GM12878 (cell line): ENCODE measurements around the gene FSHB.

Experiments
- BRCA1 ChIP-seq: IDR thresholded peaks from 2 replicates; pipeline ENCODE4 v1.6.1; 2011; ENCODE audit warnings: low read depth, low read length, improper control_type of control experiment
- CBFB ChIP-seq: IDR thresholded peaks from 2 replicates; pipeline ENCODE4 v1.6.1; 2016; ENCODE audit warnings: antibody characterized with exemption, low read depth
- CHD2 ChIP-seq: IDR thresholded peaks from 2 replicates; pipeline ENCODE4 v1.6.1; 2011; ENCODE audit warnings: low read depth, low read length, improper control_type of control experiment, borderline replicate concordance
- CTCF ChIP-seq, 3 experiments: IDR thresholded peaks in 2 of 3; conservative IDR thresholded peaks in 1 of 3; 2 replicates each; pipeline ENCODE4 v1.5.1; 2011; ENCODE audit warnings: low read depth in 3 of 3, low read length in 3 of 3, mild to moderate bottlenecking in 3 of 3, control low read depth in 2 of 3, moderate library complexity in 2 of 3, inconsistent platforms in 1 of 3, mixed read lengths in 1 of 3; ENCODE audit not compliant: control insufficient read depth in 2 of 3, insufficient read depth in 1 of 3; ENCODE audit errors: extremely low read depth in 1 of 3
- EP300 ChIP-seq, 2 experiments: fragments of 150-350 bp in 1 of 2; IDR thresholded peaks; 2 replicates each; pipeline ENCODE4 v1.6.1; 2011 to 2012; ENCODE audit warnings: low read depth in 2 of 2, low read length in 2 of 2, borderline replicate concordance in 1 of 2, improper control_type of control experiment in 1 of 2, inconsistent platforms in 1 of 2; ENCODE audit not compliant: control insufficient read depth in 1 of 2
- ESRRA ChIP-seq: IDR thresholded peaks from 2 replicates; pipeline ENCODE4 v1.6.1; 2012; ENCODE audit warnings: mild to moderate bottlenecking, low read length, improper control_type of control experiment
- EZH2 ChIP-seq: IDR thresholded peaks from 2 replicates; pipeline ENCODE4 v1.6.1; 2012; ENCODE audit warnings: low read depth, mild to moderate bottlenecking, control low read depth, inconsistent platforms, low read length, borderline replicate concordance; ENCODE audit not compliant: control insufficient read depth
- GABPA ChIP-seq: IDR thresholded peaks from 2 replicates; pipeline ENCODE4 v1.6.1; 2014; ENCODE audit warnings: antibody characterized with exemption, low read depth, mild to moderate bottlenecking, inconsistent platforms
- PAX5 ChIP-seq: IDR thresholded peaks from 2 replicates; pipeline ENCODE4 v1.6.1; 2011; ENCODE audit warnings: low read depth, low read length, borderline replicate concordance
- PKNOX1 ChIP-seq: fragments of 450-650 bp; IDR thresholded peaks from 2 replicates; pipeline ENCODE4 v1.6.1; 2016; ENCODE audit warnings: mild to moderate bottlenecking
- POLR2A ChIP-seq: IDR thresholded peaks from 2 replicates; pipeline ENCODE4 v1.6.1; 2011; ENCODE audit warnings: low read depth, mild to moderate bottlenecking, low read length
- REST ChIP-seq: IDR thresholded peaks from 2 replicates; pipeline ENCODE4 v1.6.1; 2012; ENCODE audit warnings: mild to moderate bottlenecking, low read depth, low read length
- TAF1 ChIP-seq: IDR thresholded peaks from 2 replicates; pipeline ENCODE4 v1.6.1; 2011; ENCODE audit warnings: mild to moderate bottlenecking, low read depth, low read length, borderline replicate concordance
- TCF3 ChIP-seq: IDR thresholded peaks from 2 replicates; pipeline ENCODE4 v1.6.1; 2012; ENCODE audit warnings: low read depth, mild to moderate bottlenecking, low read length, borderline replicate concordance; ENCODE audit not compliant: insufficient read depth

DNA sequence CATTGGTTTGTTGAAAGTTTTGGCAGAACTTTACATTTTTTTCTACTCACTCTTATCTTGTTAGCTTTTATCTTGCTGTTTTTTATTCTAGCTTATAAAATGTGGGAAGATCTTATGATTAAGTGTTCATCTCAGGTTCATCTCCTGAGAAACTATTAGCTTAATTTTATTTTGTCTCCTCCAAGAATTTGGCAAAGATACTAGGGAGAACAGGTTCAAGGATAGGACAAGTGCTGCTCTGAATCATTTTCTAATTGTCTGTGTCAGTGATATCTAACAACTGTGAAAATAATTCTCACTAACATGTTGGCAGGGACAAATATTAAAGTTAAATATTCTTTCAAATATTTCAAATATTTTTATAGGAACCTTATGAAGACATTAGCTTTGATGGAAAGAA lies 38.2 kb upstream of the FSHB start:
- TF ChIP-seq TCF3 (no peak), CBFB (no peak), CTCF (IDR thresholded peaks at IDR 0.05 in 2 of 3, conservative IDR thresholded peaks at IDR 0.05 in 1 of 3; ENCODE audit: control insufficient read depth in 2 of 3, extremely low read depth in 1 of 3, insufficient read depth in 1 of 3, low read depth in 3 of 3, low read length in 3 of 3) (no peak), POLR2A (no peak), BRCA1 (no peak), EP300 (IDR thresholded peaks at IDR 0.05; ENCODE audit: borderline replicate concordance in 1 of 2, control insufficient read depth in 1 of 2, low read depth in 2 of 2, low read length in 2 of 2) (no peak), PKNOX1 (no peak), TAF1 (no peak), EZH2 (no peak), REST (no peak), ESRRA (no peak), GABPA (no peak), CHD2 (no peak), PAX5 (no peak)
